Upper lobe of left lung (tissue), 4 donors: ENCODE data around the gene SVBP.

Source experiments
- CTCF ChIP-seq, 6 experiments: fragments of 450-650 bp in 4 of 6; fragments of 200-600 bp in 2 of 6; sonication (generic) in 2 of 6; IDR thresholded peaks; one replicate each; pipeline ENCODE4 v1.5.1; 2016 to 2019; ENCODE audit warnings: antibody characterized with exemption in 6 of 6
- EP300 ChIP-seq, 4 donors: sonication (generic); formaldehyde crosslinking; IDR thresholded peaks; one replicate each; pipeline ENCODE4 v1.5.1; 2017; ENCODE audit warnings: antibody characterized with exemption in 4 of 4, control low read depth in 2 of 4
- POLR2A ChIP-seq, 4 donors: fragments of 450-650 bp; IDR thresholded peaks; one replicate each; pipeline ENCODE4 v1.5.1; 2016 to 2017; ENCODE audit warnings: antibody characterized with exemption in 4 of 4, mild to moderate bottlenecking in 2 of 4
- POLR2AphosphoS5 ChIP-seq, 2 donors: sonication (generic); formaldehyde crosslinking; IDR thresholded peaks; one replicate each; pipeline ENCODE4 v1.5.1; 2017; ENCODE audit warnings: antibody characterized with exemption in 2 of 2

- TF ChIP-seq POLR2AphosphoS5 (IDR thresholded peaks at IDR 0.05) = no peak
- no peak for TF ChIP-seq CTCF (IDR thresholded peaks at IDR 0.05)
- no peak for TF ChIP-seq POLR2A (IDR thresholded peaks at IDR 0.05)
- no peak for TF ChIP-seq EP300 (IDR thresholded peaks at IDR 0.05)
Observed at GRCh38 chr1:42851960-42852607, 34.9 kb upstream of the SVBP start.
